B cell (primary cell): ENCODE results near the gene SPRED2. TPM values are rescaled to one million over a fixed set of nuclear protein-coding genes. Genes with fewer than 3 reads are reported as not detected.
A peak's percentile ranks its signal among the peaks of the same experiment; 100 is the strongest.

Experiments used
- ATAC-seq: fragments of 200-7000 bp; cut with Tn5 transposase; one replicate; pipeline ENCODE4 v1.10.0; 2021; ENCODE audit warnings: low read depth, mild to moderate bottlenecking, moderate number of reproducible peaks, moderate library complexity
- CTCF ChIA-PET: fragments of 350-600 bp; sonication (Branson Sonifier 250); formaldehyde crosslinking; loops from one replicate; lab custom pipeline; 2021; ENCODE audit warnings: antibody characterized with exemption, inconsistent platforms; lab: Charles Lee
- POLR2A ChIA-PET: fragments of 350-600 bp; sonication (Branson Sonifier 250); formaldehyde crosslinking; loops from one replicate; lab custom pipeline; 2021; ENCODE audit warnings: antibody characterized with exemption; lab: Charles Lee
- DNase-seq: peaks from one replicate; pipeline ENCODE4 v3.0.0; 2013
- H2AFZ ChIP-seq: 2 replicates; pipeline ENCODE4 v1.6.1; 2012; ENCODE audit warnings: mild to moderate bottlenecking, low read depth, low read length; ENCODE audit not compliant: insufficient read depth, poor library complexity, severe bottlenecking
- H3K27ac ChIP-seq, 2 donors: 1 replicate in 1 of 2; 2 replicates in 1 of 2; pipeline ENCODE4 v1.5.1; 2012 to 2013; ENCODE audit warnings: low read length in 2 of 2, mild to moderate bottlenecking in 2 of 2, moderate library complexity in 1 of 2
- H3K27me3 ChIP-seq, 4 experiments: fragments of 200-600 bp in 1 of 4; sonication (generic) in 1 of 4; replicated peaks in 1 of 4; 1 replicate in 2 of 4; 2 replicates in 2 of 4; pipeline versions ENCODE4 v1.6.1 to v1.7.0; 2013 to 2016; ENCODE audit warnings: low read length in 3 of 4, mild to moderate bottlenecking in 2 of 4, mixed read lengths in 1 of 4, moderate library complexity in 1 of 4; ENCODE audit not compliant: insufficient read depth in 4 of 4, control insufficient read depth in 3 of 4; ENCODE audit errors: control extremely low read depth in 1 of 4
- H3K36me3 ChIP-seq, 2 experiments: replicated peaks in 1 of 2; 1 replicate in 1 of 2; 2 replicates in 1 of 2; pipeline versions ENCODE4 v1.6.1 to v1.7.1; 2013; ENCODE audit warnings: low read length in 1 of 2; ENCODE audit not compliant: insufficient read depth in 2 of 2, control insufficient read depth in 1 of 2; ENCODE audit errors: control extremely low read depth in 1 of 2, extremely low read depth in 1 of 2
- H3K4me1 ChIP-seq, 2 donors: fragments of 200-600 bp in 1 of 2; sonication (generic) in 1 of 2; 1 replicate in 1 of 2; 2 replicates in 1 of 2; pipeline versions ENCODE4 v1.5.1 to v1.6.1; 2013 to 2017; ENCODE audit warnings: low read length in 2 of 2; ENCODE audit not compliant: control insufficient read depth in 2 of 2, insufficient read depth in 2 of 2
- H3K4me2 ChIP-seq: replicated peaks from 2 replicates; pipeline ENCODE3; 2012; ENCODE audit warnings: mild to moderate bottlenecking, low read depth, low read length; ENCODE audit not compliant: poor library complexity, severe bottlenecking
- H3K4me3 ChIP-seq, 5 experiments: fragments of 200-600 bp in 1 of 5; sonication (generic) in 1 of 5; 1 replicate in 3 of 5; 2 replicates in 2 of 5; pipeline versions ENCODE4 v1.5.1 to v1.7.0; 2011 to 2016; ENCODE audit warnings: low read length in 4 of 5, mild to moderate bottlenecking in 4 of 5, low read depth in 2 of 5, control low read depth in 1 of 5, moderate library complexity in 1 of 5; ENCODE audit not compliant: insufficient read depth in 1 of 5; ENCODE audit errors: control extremely low read depth in 1 of 5, extremely low read depth in 1 of 5
- H3K79me2 ChIP-seq: fragments of 200-600 bp; sonication (generic); one replicate; pipeline ENCODE4 v1.6.0; 2016; ENCODE audit warnings: low read length; ENCODE audit not compliant: control insufficient read depth, insufficient read depth
- H3K9ac ChIP-seq: fragments of 200-600 bp; sonication (generic); 2 replicates; pipeline ENCODE4 v1.6.1; 2017; ENCODE audit warnings: mild to moderate bottlenecking, low read length, moderate library complexity
- H3K9me3 ChIP-seq, 3 donors: one replicate each; pipeline versions ENCODE4 v1.6.1 to v1.7.1; 2013; ENCODE audit warnings: low read length in 2 of 3; ENCODE audit not compliant: control insufficient read depth in 2 of 3, insufficient read depth in 1 of 3; ENCODE audit errors: control extremely low read depth in 1 of 3
- H4K20me1 ChIP-seq: 2 replicates; pipeline ENCODE4 v1.6.0; 2012; ENCODE audit warnings: mild to moderate bottlenecking, low read length; ENCODE audit not compliant: insufficient read depth, control insufficient read depth, poor library complexity, severe bottlenecking
- H3K27ac Mint-ChIP-seq: one replicate; pipeline ENCODE4 v1.8.0; 2021; ENCODE audit warnings: mixed read lengths
- H3K27me3 Mint-ChIP-seq: one replicate; pipeline ENCODE4 v1.8.0; 2021; ENCODE audit warnings: mixed read lengths
- H3K4me1 Mint-ChIP-seq: one replicate; pipeline ENCODE4 v1.8.0; 2021; ENCODE audit warnings: mixed read lengths
- H3K4me3 Mint-ChIP-seq: one replicate; pipeline ENCODE4 v1.8.0; 2021; ENCODE audit warnings: mixed read lengths
- H3K9me3 Mint-ChIP-seq: one replicate; pipeline ENCODE4 v1.8.0; 2022; ENCODE audit warnings: mixed read lengths; ENCODE audit not compliant: insufficient read depth
- EZH2 ChIP-seq: IDR thresholded peaks from 2 replicates; pipeline ENCODE4 v1.6.1; 2012; ENCODE audit warnings: borderline replicate concordance, low read depth, mild to moderate bottlenecking, moderate library complexity, low read length; ENCODE audit not compliant: insufficient read depth, poor library complexity, severe bottlenecking
- WGBS: methylation state at CpG from one replicate; pipeline ENCODE4 v1.1.5; 2013; ENCODE audit warnings: missing lambda C conversion rate; ENCODE audit not compliant: insufficient coverage; 5-methylcytosine and 5-hydroxymethylcytosine counted together
- intact Hi-C: fragments of 100-400 bp; cut with micrococcal nuclease; formaldehyde crosslinking; loops from one replicate; pipeline ENCODE4 v1.10.0; 2022
- polyA plus RNA-seq: library from polyadenylated mRNA; depleted of rRNA; stranded (reverse); fragments of >200 nt; gene quantifications from 2 replicates; pipeline ENCODE4 v1.2.3, GENCODE V29; 2012
- total RNA-seq, 2 donors: library from RNA; stranded (reverse); fragments of 120-200 nt in 1 of 2; gene quantifications; 1 replicate in 1 of 2; 2 replicates in 1 of 2; pipeline versions ENCODE4 v1.2.3 to v1.2.4, GENCODE V29; 2013 to 2022
- TF ChIP-seq, protein P1 (sequence below): fragments of 200-600 bp; IDR thresholded peaks from one replicate; pipeline ENCODE4 v1.8.0; 2022; ENCODE audit warnings: antibody characterized with exemption, mild to moderate bottlenecking

SPRED2 gene
- total and polyA plus RNA-seq, 2 donors (not counting 1 experiment from before 2014, with no cell fraction given) = 0.40 to 1.3 TPM

DNA sequence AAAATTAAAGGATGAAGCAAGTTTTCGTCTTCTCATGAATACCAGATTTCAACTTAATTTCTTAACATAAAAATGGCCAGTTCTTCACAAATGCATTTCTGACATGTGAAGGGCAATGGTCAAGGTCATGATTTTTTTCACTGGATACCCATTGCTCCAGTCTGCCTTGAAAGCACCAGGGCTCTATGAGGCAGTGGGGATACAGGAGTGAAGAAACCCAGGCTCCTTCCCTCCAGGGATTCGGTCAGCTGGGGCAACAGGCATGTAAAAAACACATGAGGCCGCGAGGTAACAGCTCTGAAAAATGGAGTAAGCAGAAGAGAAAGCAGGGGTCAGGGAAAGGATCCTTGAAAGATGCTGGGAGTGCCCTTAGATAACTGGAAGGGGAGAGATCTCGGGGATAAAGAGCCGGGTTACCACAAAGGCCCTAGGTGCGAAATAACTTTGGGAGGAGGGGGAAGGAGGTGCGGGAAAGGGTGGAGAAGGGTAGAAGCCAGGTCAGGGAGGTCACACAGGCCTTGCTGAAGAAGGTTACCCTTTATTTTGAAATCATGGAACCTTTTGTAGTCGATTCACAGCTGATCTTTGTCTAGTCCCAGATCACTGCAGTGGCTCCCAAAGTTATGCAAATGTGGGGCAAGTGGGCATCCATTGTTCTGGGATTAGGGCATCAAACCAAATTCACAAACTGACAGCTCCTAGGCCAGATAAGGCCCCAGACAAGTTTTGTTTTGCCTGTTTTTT is 5.2 kb upstream of the SPRED2 start:
- intact Hi-C loops = loop anchor here (10.0 kb wide), 1 partner anchor 1853 kb away; the partner anchor contains the start of genes MDH1 and WDPCP
- TF ChIP-seq, protein P1, sequence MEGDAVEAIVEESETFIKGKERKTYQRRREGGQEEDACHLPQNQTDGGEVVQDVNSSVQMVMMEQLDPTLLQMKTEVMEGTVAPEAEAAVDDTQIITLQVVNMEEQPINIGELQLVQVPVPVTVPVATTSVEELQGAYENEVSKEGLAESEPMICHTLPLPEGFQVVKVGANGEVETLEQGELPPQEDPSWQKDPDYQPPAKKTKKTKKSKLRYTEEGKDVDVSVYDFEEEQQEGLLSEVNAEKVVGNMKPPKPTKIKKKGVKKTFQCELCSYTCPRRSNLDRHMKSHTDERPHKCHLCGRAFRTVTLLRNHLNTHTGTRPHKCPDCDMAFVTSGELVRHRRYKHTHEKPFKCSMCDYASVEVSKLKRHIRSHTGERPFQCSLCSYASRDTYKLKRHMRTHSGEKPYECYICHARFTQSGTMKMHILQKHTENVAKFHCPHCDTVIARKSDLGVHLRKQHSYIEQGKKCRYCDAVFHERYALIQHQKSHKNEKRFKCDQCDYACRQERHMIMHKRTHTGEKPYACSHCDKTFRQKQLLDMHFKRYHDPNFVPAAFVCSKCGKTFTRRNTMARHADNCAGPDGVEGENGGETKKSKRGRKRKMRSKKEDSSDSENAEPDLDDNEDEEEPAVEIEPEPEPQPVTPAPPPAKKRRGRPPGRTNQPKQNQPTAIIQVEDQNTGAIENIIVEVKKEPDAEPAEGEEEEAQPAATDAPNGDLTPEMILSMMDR = no peak
- no peak for TF ChIP-seq EZH2
- H3K27ac ChIP-seq = no peak overlapping the region
- Mint-ChIP-seq H3K4me3 (peak overlapping the region; percentile 21), H3K4me1 (peaks cover 20% of the 10 kb centered on the region), H3K9me3 (no peaks in the 10 kb centered on the region), H3K27ac (no peak overlapping the region), H3K27me3 (peaks cover 45% of the 10 kb centered on the region)
- no peak overlapping the region for H2AFZ ChIP-seq
- H3K79me2 ChIP-seq = no peaks in the 10 kb centered on the region
- H3K9me3 ChIP-seq = peaks cover 0 to 8% (median 0%) of the 10 kb centered on the region in 3 donors
- ChIA-PET CTCF (no interaction called here), POLR2A (no interaction called here)
- H3K4me1 ChIP-seq = peaks cover 16 to 30% of the 10 kb centered on the region in 2 donors
- no peak overlapping the region for H3K4me3 ChIP-seq
- H4K20me1 ChIP-seq = no peaks in the 10 kb centered on the region
- no peak overlapping the region for H3K4me2 ChIP-seq
- no peaks in the 10 kb centered on the region for H3K36me3 ChIP-seq
- no peak overlapping the region for H3K9ac ChIP-seq
- H3K27me3 ChIP-seq = peaks cover 0 to 51% (median 26%) of the 10 kb centered on the region in 4 experiments
- ATAC-seq (no peak), DNase-seq (no peak)
- WGBS = 96% methylated on average over 6 of the region's 9 CpGs

DNA sequence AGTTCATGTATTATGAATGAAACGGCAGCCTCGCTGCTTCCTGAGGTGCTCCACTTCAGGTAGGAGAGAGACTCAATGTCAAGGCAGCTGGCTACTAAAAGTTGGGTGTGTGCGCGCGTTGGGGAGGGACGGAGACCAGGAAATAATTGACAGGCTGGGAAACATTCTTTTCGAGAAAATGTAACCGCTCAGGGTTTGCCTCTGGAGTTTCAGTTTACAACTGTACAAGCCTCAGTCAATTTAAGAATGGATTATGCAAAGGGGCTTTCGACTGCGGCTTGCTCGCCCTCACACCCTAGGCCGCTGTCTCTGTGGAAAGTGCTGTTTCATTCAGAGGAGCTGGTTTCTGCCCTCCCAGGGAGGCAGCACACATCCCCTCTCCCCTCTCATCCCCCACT is 4.4 kb upstream of the SPRED2 start:
- Mint-ChIP-seq H3K4me1 (peaks cover 24% of the 10 kb centered on the region), H3K4me3 (peak overlapping the region; percentile 92), H3K27me3 (peaks cover 44% of the 10 kb centered on the region), H3K27ac (no peak overlapping the region), H3K9me3 (no peaks in the 10 kb centered on the region)
- Histone ChIP-seq H3K9me3 (peaks cover 0 to 8% (median 0%) of the 10 kb centered on the region in 3 donors), H4K20me1 (no peaks in the 10 kb centered on the region), H2AFZ (peak overlapping the region; percentile 76), H3K4me1 (peaks cover 16 to 31% of the 10 kb centered on the region in 2 donors), H3K27me3 (peaks cover 0 to 51% (median 26%) of the 10 kb centered on the region in 4 experiments), H3K27ac (no peak overlapping the region), H3K9ac (peak overlapping the region; percentile 81), H3K4me3 (peak overlapping the region; percentile 53 to 84 (median 66)), H3K79me2 (no peaks in the 10 kb centered on the region), H3K4me2 (peak overlapping the region; percentile 99), H3K36me3 (no peaks in the 10 kb centered on the region)
- ChIA-PET POLR2A (no interaction called here), CTCF (no interaction called here)
- TF ChIP-seq, protein P1 = no peak
- TF ChIP-seq EZH2 = no peak
- no peak for ATAC-seq
- DNase-seq = no peak
- intact Hi-C loops = loop anchor here (10.0 kb wide), 1 partner anchor 1852 kb away; the partner anchor contains the start of genes MDH1 and WDPCP
- WGBS = 1% methylated on average over 9 of the region's 12 CpGs
